ENCODE data around the gene MSL1.

DNA sequence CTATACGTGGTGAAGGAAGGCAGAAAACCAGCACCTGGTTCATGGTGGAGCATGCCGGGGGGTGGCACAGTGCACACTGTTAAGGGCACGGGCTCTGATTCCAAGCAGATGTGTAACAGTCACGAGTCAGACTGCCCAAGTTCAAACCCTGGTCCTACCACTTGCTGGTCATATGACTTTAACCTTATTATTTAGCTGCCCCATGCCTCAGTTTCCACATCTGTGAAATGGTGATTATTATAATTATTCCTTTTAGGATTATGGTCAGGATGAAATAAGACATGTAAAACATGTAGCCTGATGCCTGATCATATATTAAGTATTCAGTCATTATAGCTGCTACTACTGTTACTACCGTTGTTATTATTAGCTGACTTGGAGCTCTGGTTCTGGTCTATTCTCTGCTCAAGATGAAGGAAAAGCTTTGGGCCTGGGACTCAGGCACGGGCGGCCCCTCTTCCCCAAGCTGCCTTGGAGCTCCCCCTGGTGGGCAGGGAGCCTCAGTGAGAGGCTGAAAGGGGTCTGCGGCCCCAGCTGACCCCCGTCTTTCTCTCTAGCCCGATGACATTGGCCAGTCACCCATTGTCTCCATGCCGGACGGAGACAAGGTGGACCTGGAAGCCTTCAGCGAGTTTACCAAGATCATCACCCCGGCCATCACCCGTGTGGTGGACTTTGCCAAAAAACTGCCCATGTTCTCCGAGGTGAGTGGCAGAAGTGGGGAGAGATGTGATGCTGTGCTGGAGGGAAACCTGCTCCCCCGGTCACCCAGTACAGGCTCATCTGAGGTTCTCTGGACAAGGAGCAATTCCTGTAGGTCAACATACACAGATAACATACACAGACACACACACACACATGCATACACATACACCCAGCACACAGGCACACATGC, 35.4 kb upstream of the MSL1 start:
- peak; percentile 54 to 87 for TF ChIP-seq CTCF (conservative IDR thresholded peaks at IDR 0.05 in 1 of 2, IDR thresholded peaks at IDR 0.05 in 1 of 2; ENCODE audit: extremely low read depth in 1 of 2, insufficient read depth in 1 of 2, low read depth in 1 of 2, low read length in 2 of 2)
- TF ChIP-seq EZH2 (IDR thresholded peaks at IDR 0.05; ENCODE audit: borderline replicate concordance, low read length) = no peak

Measured in mammary epithelial cell (primary cell).